Vagina (tissue), 2 donors: ENCODE measurements around the gene DGLUCY. TPM values are rescaled to one million over a fixed set of nuclear protein-coding genes. Genes with fewer than 3 reads are reported as not detected.
A peak's percentile ranks its signal among the peaks of the same experiment; 100 is the strongest.

Experiments
- DNase-seq, 2 donors: peaks; one replicate each; pipeline ENCODE4 v3.0.0-alpha.2; 2017; ENCODE audit errors: extremely low spot score in 2 of 2
- H3K27ac ChIP-seq: fragments of 200-600 bp; sonication (generic); one replicate; pipeline ENCODE4 v1.5.1; 2019
- H3K27me3 ChIP-seq: fragments of 200-600 bp; sonication (generic); one replicate; pipeline ENCODE4 v1.5.1; 2019
- H3K36me3 ChIP-seq, 2 donors: fragments of 200-600 bp; sonication (generic); one replicate each; pipeline ENCODE4 v1.5.1; 2017 to 2019
- H3K4me1 ChIP-seq: fragments of 200-600 bp; sonication (generic); one replicate; pipeline ENCODE4 v1.5.1; 2019
- H3K4me3 ChIP-seq, 2 donors: fragments of 200-600 bp; sonication (generic); 1 replicate in 1 of 2; 2 replicates in 1 of 2; pipeline ENCODE4 v1.5.1; 2016 to 2019
- H3K9me3 ChIP-seq: fragments of 200-600 bp; sonication (generic); one replicate; pipeline ENCODE4 v1.5.1; 2019
- CTCF ChIP-seq, 3 experiments: fragments of 450-650 bp in 2 of 3; fragments of 200-600 bp in 1 of 3; sonication (generic) in 1 of 3; IDR thresholded peaks; one replicate each; pipeline ENCODE4 v1.5.1; 2017 to 2019; ENCODE audit warnings: antibody characterized with exemption in 3 of 3, mild to moderate bottlenecking in 2 of 3, moderate library complexity in 2 of 3
- POLR2A ChIP-seq, 2 donors: fragments of 450-650 bp; IDR thresholded peaks; one replicate each; pipeline ENCODE4 v1.6.1; 2017; ENCODE audit warnings: antibody characterized with exemption in 2 of 2, mild to moderate bottlenecking in 2 of 2, moderate library complexity in 2 of 2
- POLR2AphosphoS5 ChIP-seq, 2 donors: sonication (generic); formaldehyde crosslinking; IDR thresholded peaks; one replicate each; pipeline ENCODE4 v1.9.0; 2017; ENCODE audit warnings: antibody characterized with exemption in 2 of 2, mild to moderate bottlenecking in 2 of 2, low read depth in 1 of 2; ENCODE audit not compliant: insufficient read depth in 1 of 2
- intact Hi-C: fragments of 100-400 bp; cut with DNase I; formaldehyde crosslinking; loops from one replicate; pipeline ENCODE4 v1.15.1; 2023
- total RNA-seq: library from RNA; depleted of rRNA; stranded (reverse); fragments of >200 nt; gene quantifications from one replicate; pipeline ENCODE4 v1.2.3, GENCODE V29; 2016

DGLUCY gene
- total RNA-seq, 1 donor from 2014 or later, result 57.0 TPM

GRCh38 chr14:91214306-91214705 lies 100.4 kb downstream of the DGLUCY start:
- H3K36me3 ChIP-seq, result peaks cover 0 to 63% of the 10 kb centered on the region in 2 donors
- TF ChIP-seq POLR2A (IDR thresholded peaks at IDR 0.05), result no peak
- no peak for TF ChIP-seq CTCF (IDR thresholded peaks at IDR 0.05)
- no peak for TF ChIP-seq POLR2AphosphoS5 (IDR thresholded peaks at IDR 0.05; ENCODE audit: insufficient read depth in 1 of 2, low read depth in 1 of 2)

GRCh38 chr14:91215381-91215780 lies 101.5 kb downstream of the DGLUCY start:
- H3K4me1 ChIP-seq, result peaks cover 13% of the 10 kb centered on the region
- DNase-seq, result no peak
- H3K36me3 ChIP-seq, result peaks cover 0 to 53% of the 10 kb centered on the region in 2 donors

More at GRCh38 chr14:91214306-91214705, 100.4 kb downstream of the DGLUCY start:
- Histone ChIP-seq H3K4me1 (peaks cover 2% of the 10 kb centered on the region), H3K4me3 (no peak overlapping the region), H3K9me3 (no peaks in the 10 kb centered on the region), H3K27me3 (no peaks in the 10 kb centered on the region), H3K27ac (no peak overlapping the region)
- intact Hi-C loops, result no loop called here
- no peak for DNase-seq

GRCh38 chr14:91216731-91217226 lies 102.9 kb downstream of the DGLUCY start:
- peaks cover 0 to 39% of the 10 kb centered on the region in 2 donors for H3K36me3 ChIP-seq
- no peak overlapping the region for H3K4me3 ChIP-seq
- no peak for DNase-seq
- no peaks in the 10 kb centered on the region for H3K9me3 ChIP-seq
- TF ChIP-seq POLR2A (IDR thresholded peaks at IDR 0.05) (no peak), POLR2AphosphoS5 (IDR thresholded peaks at IDR 0.05; ENCODE audit: insufficient read depth in 1 of 2, low read depth in 1 of 2) (no peak), CTCF (IDR thresholded peaks at IDR 0.05) (no peak)
- no peaks in the 10 kb centered on the region for H3K27me3 ChIP-seq
- intact Hi-C loops, result no loop called here
- no peak overlapping the region for H3K27ac ChIP-seq
- peaks cover 19% of the 10 kb centered on the region for H3K4me1 ChIP-seq

More at GRCh38 chr14:91215381-91215780, 101.5 kb downstream of the DGLUCY start:
- H3K4me3 ChIP-seq, result no peak overlapping the region
- no peak overlapping the region for H3K27ac ChIP-seq
- H3K9me3 ChIP-seq, result no peaks in the 10 kb centered on the region
- intact Hi-C loops, result no loop called here
- H3K27me3 ChIP-seq, result no peaks in the 10 kb centered on the region
- TF ChIP-seq POLR2AphosphoS5 (IDR thresholded peaks at IDR 0.05; ENCODE audit: insufficient read depth in 1 of 2, low read depth in 1 of 2) (no peak), CTCF (IDR thresholded peaks at IDR 0.05) (no peak), POLR2A (IDR thresholded peaks at IDR 0.05) (no peak)

- no peak for DNase-seq
- Histone ChIP-seq H3K4me3 (no peak overlapping the region), H3K36me3 (peaks cover 0 to 27% of the 10 kb centered on the region in 2 donors), H3K9me3 (no peaks in the 10 kb centered on the region), H3K27ac (no peak overlapping the region), H3K27me3 (no peaks in the 10 kb centered on the region), H3K4me1 (peaks cover 19% of the 10 kb centered on the region)
- TF ChIP-seq CTCF (IDR thresholded peaks at IDR 0.05), result no peak
- no peak for TF ChIP-seq POLR2A (IDR thresholded peaks at IDR 0.05)
- no peak for TF ChIP-seq POLR2AphosphoS5 (IDR thresholded peaks at IDR 0.05; ENCODE audit: insufficient read depth in 1 of 2, low read depth in 1 of 2)
- intact Hi-C loops, result no loop called here
These were observed 104.1 kb downstream of the DGLUCY start for GRCh38 chr14:91218014-91218413.

GRCh38 chr14:91219517-91220389 lies 105.9 kb downstream of the DGLUCY start:
- no peak for DNase-seq
- Histone ChIP-seq H3K36me3 (peaks cover 0 to 25% of the 10 kb centered on the region in 2 donors), H3K9me3 (no peaks in the 10 kb centered on the region), H3K27ac (peak overlapping the region; percentile 65), H3K4me3 (no peak overlapping the region), H3K4me1 (peaks cover 19% of the 10 kb centered on the region), H3K27me3 (no peaks in the 10 kb centered on the region)
- TF ChIP-seq POLR2A (IDR thresholded peaks at IDR 0.05) (no peak), CTCF (IDR thresholded peaks at IDR 0.05) (no peak), POLR2AphosphoS5 (IDR thresholded peaks at IDR 0.05; ENCODE audit: insufficient read depth in 1 of 2, low read depth in 1 of 2) (no peak)
- intact Hi-C loops, result no loop called here
